ENCODE data around the gene UFD1. TPM values are rescaled to one million over a fixed set of nuclear protein-coding genes. Genes with fewer than 3 reads are reported as not detected.

Gene UFD1
- total and polyA plus RNA-seq, 2 donors (not counting 1 experiment from before 2014, with no cell fraction given): 43.5 to 70.1 TPM

- no peak for ATAC-seq (ENCODE audit: low read depth)
- ChIA-PET CTCF (no interaction called here), POLR2A (no interaction called here)
- Histone ChIP-seq H3K27ac (ENCODE audit: low read length in 2 of 2) (no peak overlapping the region), H3K9ac (ENCODE audit: low read length) (no peak overlapping the region), H3K9me3 (ENCODE audit: control extremely low read depth in 1 of 3, control insufficient read depth in 2 of 3, insufficient read depth in 1 of 3, low read length in 2 of 3) (no peaks in the 10 kb centered on the region), H3K4me2 (replicated peaks; ENCODE audit: low read depth, low read length, poor library complexity, severe bottlenecking) (no peak overlapping the region), H3K79me2 (ENCODE audit: control insufficient read depth, insufficient read depth, low read length) (no peaks in the 10 kb centered on the region), H3K36me3 (replicated peaks in 1 of 2; ENCODE audit: control extremely low read depth in 1 of 2, control insufficient read depth in 1 of 2, extremely low read depth in 1 of 2, insufficient read depth in 2 of 2, low read length in 1 of 2) (no peaks in the 10 kb centered on the region), H2AFZ (ENCODE audit: insufficient read depth, low read depth, low read length, poor library complexity, severe bottlenecking) (no peak overlapping the region), H3K4me1 (ENCODE audit: control insufficient read depth in 2 of 2, insufficient read depth in 2 of 2, low read length in 2 of 2) (peaks cover 0 to 6% of the 10 kb centered on the region in 2 donors), H4K20me1 (ENCODE audit: control insufficient read depth, insufficient read depth, low read length, poor library complexity, severe bottlenecking) (no peaks in the 10 kb centered on the region), H3K27me3 (replicated peaks in 1 of 4; ENCODE audit: control extremely low read depth in 1 of 4, control insufficient read depth in 3 of 4, insufficient read depth in 4 of 4, low read length in 3 of 4) (no peaks in the 10 kb centered on the region), H3K4me3 (ENCODE audit: control extremely low read depth in 1 of 5, extremely low read depth in 1 of 5, insufficient read depth in 1 of 5, low read depth in 2 of 5, low read length in 4 of 5) (no peak overlapping the region)
- Mint-ChIP-seq H3K9me3 (ENCODE audit: insufficient read depth) (no peaks in the 10 kb centered on the region), H3K4me1 (peaks cover 5% of the 10 kb centered on the region), H3K27me3 (no peaks in the 10 kb centered on the region), H3K27ac (no peak overlapping the region), H3K4me3 (no peak overlapping the region)
- TF ChIP-seq EZH2 (IDR thresholded peaks at IDR 0.05; ENCODE audit: borderline replicate concordance, insufficient read depth, low read depth, low read length, poor library complexity, severe bottlenecking) (no peak), CTCF (IDR thresholded peaks at IDR 0.05) (no peak)
- DNase-seq: no peak
- WGBS (ENCODE audit: insufficient coverage): 94% methylated on average over 3 of the region's 4 CpGs
- intact Hi-C loops (cut with micrococcal nuclease): no loop called here
Measured at GRCh38 chr22:19507534-19507861, 28.5 kb upstream of the UFD1 start.

GRCh38 chr22:19506212-19506611 lies 27.2 kb upstream of the UFD1 start:
- Mint-ChIP-seq H3K4me3 (no peak overlapping the region), H3K4me1 (peaks cover 5% of the 10 kb centered on the region), H3K9me3 (ENCODE audit: insufficient read depth) (no peaks in the 10 kb centered on the region), H3K27me3 (no peaks in the 10 kb centered on the region), H3K27ac (no peak overlapping the region)
- Histone ChIP-seq H3K27ac (ENCODE audit: low read length in 2 of 2) (no peak overlapping the region), H3K9me3 (ENCODE audit: control extremely low read depth in 1 of 3, control insufficient read depth in 2 of 3, insufficient read depth in 1 of 3, low read length in 2 of 3) (no peaks in the 10 kb centered on the region), H3K4me1 (ENCODE audit: control insufficient read depth in 2 of 2, insufficient read depth in 2 of 2, low read length in 2 of 2) (peaks cover 0 to 6% of the 10 kb centered on the region in 2 donors), H3K4me2 (replicated peaks; ENCODE audit: low read depth, low read length, poor library complexity, severe bottlenecking) (no peak overlapping the region), H3K36me3 (replicated peaks in 1 of 2; ENCODE audit: control extremely low read depth in 1 of 2, control insufficient read depth in 1 of 2, extremely low read depth in 1 of 2, insufficient read depth in 2 of 2, low read length in 1 of 2) (no peaks in the 10 kb centered on the region), H3K27me3 (replicated peaks in 1 of 4; ENCODE audit: control extremely low read depth in 1 of 4, control insufficient read depth in 3 of 4, insufficient read depth in 4 of 4, low read length in 3 of 4) (no peaks in the 10 kb centered on the region), H4K20me1 (ENCODE audit: control insufficient read depth, insufficient read depth, low read length, poor library complexity, severe bottlenecking) (no peaks in the 10 kb centered on the region), H2AFZ (ENCODE audit: insufficient read depth, low read depth, low read length, poor library complexity, severe bottlenecking) (no peak overlapping the region), H3K79me2 (ENCODE audit: control insufficient read depth, insufficient read depth, low read length) (no peaks in the 10 kb centered on the region), H3K9ac (ENCODE audit: low read length) (no peak overlapping the region), H3K4me3 (ENCODE audit: control extremely low read depth in 1 of 5, extremely low read depth in 1 of 5, insufficient read depth in 1 of 5, low read depth in 2 of 5, low read length in 4 of 5) (no peak overlapping the region)
- ChIA-PET POLR2A (no interaction called here), CTCF (no interaction called here)
- ATAC-seq (ENCODE audit: low read depth): no peak
- no peak for TF ChIP-seq CTCF (IDR thresholded peaks at IDR 0.05)
- no peak for TF ChIP-seq EZH2 (IDR thresholded peaks at IDR 0.05; ENCODE audit: borderline replicate concordance, insufficient read depth, low read depth, low read length, poor library complexity, severe bottlenecking)
- intact Hi-C loops (cut with micrococcal nuclease): no loop called here
- 90% methylated on average over 10 of the region's 10 CpGs for WGBS (ENCODE audit: insufficient coverage)
- DNase-seq: no peak
